Endothelial cell of umbilical vein (primary cell): ENCODE data around the gene RTN4. TPM values are rescaled to one million over a fixed set of nuclear protein-coding genes. Genes with fewer than 3 reads are reported as not detected.

Experiments
- BruUV-seq: library from RNA; stranded (reverse); fragments of 400-500 nt; replicated peaks from 2 replicates; lab custom pipeline; 2021; lab: Mats Ljungman, UMichigan
- CTCF ChIA-PET: fragments of 300-600, 350-600 bp; sonication (Branson Sonifier 250); formaldehyde crosslinking; loops from one replicate; lab custom pipeline; 2021; ENCODE audit warnings: antibody characterized with exemption, inconsistent platforms; lab: Charles Lee
- POLR2A ChIA-PET: fragments of 300-600, 350-600 bp; sonication (Branson Sonifier 250); formaldehyde crosslinking; loops from one replicate; lab custom pipeline; 2021; ENCODE audit warnings: antibody characterized with exemption, inconsistent platforms; lab: Charles Lee
- DNase-seq: peaks from one replicate; pipeline ENCODE4 v3.0.0-alpha.2; 2011; ENCODE audit warnings: low read depth, low spot score
- FAIRE-seq: peaks from 2 replicates; lab custom pipeline; 2011; peaks lifted over from hg19 to GRCh38; lab: Jason Lieb, UNC
- H2AFZ ChIP-seq: 2 replicates; pipeline ENCODE4 v1.6.0; 2012; ENCODE audit warnings: low read depth, low read length, control low read depth, inconsistent platforms
- H3K27ac ChIP-seq: 2 replicates; pipeline ENCODE4 v1.5.1; 2011; ENCODE audit warnings: low read depth, mild to moderate bottlenecking, control low read depth, low read length, moderate library complexity; ENCODE audit not compliant: insufficient read depth
- H3K27me3 ChIP-seq, 2 experiments: 2 replicates each; pipeline versions ENCODE4 v1.6.0 to v1.6.1; 2011; ENCODE audit warnings: low read length in 2 of 2, mixed read lengths in 1 of 2; ENCODE audit not compliant: control insufficient read depth in 2 of 2, insufficient read depth in 2 of 2
- H3K36me3 ChIP-seq, 2 experiments: 2 replicates in 1 of 2; 3 replicates in 1 of 2; pipeline ENCODE4 v1.5.1; 2011; ENCODE audit warnings: low read length in 2 of 2, mild to moderate bottlenecking in 1 of 2, moderate library complexity in 1 of 2; ENCODE audit not compliant: control insufficient read depth in 2 of 2, insufficient read depth in 2 of 2; ENCODE audit errors: extremely low read depth in 1 of 2
- H3K4me1 ChIP-seq: 3 replicates; pipeline ENCODE4 v1.5.1; 2011; ENCODE audit warnings: mild to moderate bottlenecking, low read length; ENCODE audit not compliant: control insufficient read depth, insufficient read depth; ENCODE audit errors: extremely low read depth
- H3K4me2 ChIP-seq: 2 replicates; pipeline ENCODE4 v1.6.1; 2011; ENCODE audit warnings: low read length, control low read depth, mixed read lengths; ENCODE audit not compliant: insufficient read depth
- H3K4me3 ChIP-seq, 3 experiments: fragments of 200-600 bp in 1 of 3; sonication (generic), shearing (Covaris generic) in 1 of 3; replicated peaks in 1 of 3; 2 replicates each; pipeline ENCODE4 v1.5.1; 2011 to 2016; ENCODE audit warnings: control low read depth in 3 of 3, low read length in 3 of 3, mild to moderate bottlenecking in 2 of 3, inconsistent platforms in 1 of 3, low read depth in 1 of 3, moderate library complexity in 1 of 3; ENCODE audit not compliant: insufficient read depth in 1 of 3
- H3K79me2 ChIP-seq: 2 replicates; pipeline ENCODE4 v1.6.0; 2012; ENCODE audit warnings: low read length, inconsistent platforms; ENCODE audit not compliant: control insufficient read depth, insufficient read depth
- H3K9ac ChIP-seq: replicated peaks from 2 replicates; pipeline ENCODE3; 2011; ENCODE audit warnings: low read length, control low read depth; ENCODE audit not compliant: insufficient read depth; ENCODE audit errors: extremely low read depth
- H3K9me1 ChIP-seq: replicated peaks from 3 replicates; pipeline ENCODE4 v1.6.0; 2011; ENCODE audit warnings: mild to moderate bottlenecking, low read length; ENCODE audit not compliant: control insufficient read depth, insufficient read depth; ENCODE audit errors: extremely low read depth
- H3K9me3 ChIP-seq: replicated peaks from 2 replicates; pipeline ENCODE4 v1.5.1; 2012; ENCODE audit warnings: low read length, inconsistent platforms; ENCODE audit not compliant: control insufficient read depth, insufficient read depth
- H4K20me1 ChIP-seq: replicated peaks from 2 replicates; pipeline ENCODE3; 2011; ENCODE audit warnings: mild to moderate bottlenecking, low read length; ENCODE audit not compliant: control insufficient read depth, insufficient read depth; ENCODE audit errors: extremely low read depth
- CTCF ChIP-seq, 2 donors: IDR thresholded peaks; 1 replicate in 1 of 2; 2 replicates in 1 of 2; pipeline ENCODE4 v1.5.1; 2011; ENCODE audit warnings: low read length in 2 of 2, mild to moderate bottlenecking in 2 of 2, moderate library complexity in 2 of 2, control low read depth in 1 of 2, inconsistent platforms in 1 of 2, low read depth in 1 of 2; ENCODE audit not compliant: insufficient read depth in 1 of 2; ENCODE audit errors: extremely low read depth in 1 of 2
- EZH2 ChIP-seq: IDR thresholded peaks from 2 replicates; pipeline ENCODE4 v1.6.1; 2012; ENCODE audit warnings: borderline replicate concordance, low read depth, mild to moderate bottlenecking, moderate library complexity, low read length, inconsistent platforms; ENCODE audit not compliant: severe bottlenecking
- FOS ChIP-seq: IDR thresholded peaks from 2 replicates; pipeline ENCODE4 v1.6.1; 2011; ENCODE audit warnings: mild to moderate bottlenecking, low read length, moderate library complexity, borderline replicate concordance; ENCODE audit not compliant: insufficient read depth
- GATA2 ChIP-seq: IDR thresholded peaks from 2 replicates; pipeline ENCODE4 v1.7.0; 2011; ENCODE audit warnings: low read depth, mild to moderate bottlenecking, moderate library complexity, mixed read lengths, low read length; ENCODE audit not compliant: insufficient read length, insufficient read depth
- JUN ChIP-seq: IDR thresholded peaks from 2 replicates; pipeline ENCODE4 v1.6.1; 2011; ENCODE audit warnings: borderline replicate concordance, low read depth; ENCODE audit not compliant: insufficient read length, insufficient read depth
- MYC ChIP-seq: IDR thresholded peaks from one replicate; pipeline ENCODE4 v1.6.1; 2011; ENCODE audit warnings: mild to moderate bottlenecking, low read depth, low read length
- POLR2A ChIP-seq: IDR thresholded peaks from 2 replicates; pipeline ENCODE4 v1.6.1; 2012; ENCODE audit warnings: low read depth, mild to moderate bottlenecking, control low read depth, low read length
- POLR2AphosphoS5 ChIP-seq: IDR thresholded peaks from 2 replicates; pipeline ENCODE4 v1.6.1; 2012; ENCODE audit warnings: low read depth, mild to moderate bottlenecking, control low read depth, low read length, moderate library complexity; ENCODE audit not compliant: insufficient read depth
- dilution Hi-C: fragments of 300-500 bp; cut with MboI; formaldehyde crosslinking; loops from one replicate; pipeline ENCODE4 v1.15.0; 2019; ENCODE audit warnings: low sequenced_read_pairs; ENCODE audit not compliant: extremely low pct_ligation_motif_present
- intact Hi-C: fragments of 100-400 bp; cut with micrococcal nuclease; formaldehyde crosslinking; loops from one replicate; pipeline ENCODE4 v1.10.0; 2022
- polyA plus RNA-seq, 4 experiments: library from polyadenylated mRNA; depleted of rRNA in 3 of 4; stranded (reverse) in 3 of 4; unstranded in 1 of 4; fragments of >200 nt; gene quantifications; 2 replicates each; pipeline versions ENCODE4 v1.2.1 to v1.2.3, GENCODE V29; 2011 to 2012; ENCODE audit warnings: missing spikeins in 1 of 4
- total RNA-seq: library from RNA; stranded (reverse); gene quantifications from 2 replicates; pipeline ENCODE4 v1.2.3, GENCODE V29; 2021
- TF ChIP-seq, protein P1 (sequence below): IDR thresholded peaks from 2 replicates; pipeline ENCODE4 v1.6.1; 2011; ENCODE audit not compliant: insufficient read depth, insufficient read length

Gene RTN4
- total and polyA plus RNA-seq, 2 donors (not counting 3 experiments of a cell fraction or from before 2014, with no cell fraction given) = 253 to 486 TPM

DNA sequence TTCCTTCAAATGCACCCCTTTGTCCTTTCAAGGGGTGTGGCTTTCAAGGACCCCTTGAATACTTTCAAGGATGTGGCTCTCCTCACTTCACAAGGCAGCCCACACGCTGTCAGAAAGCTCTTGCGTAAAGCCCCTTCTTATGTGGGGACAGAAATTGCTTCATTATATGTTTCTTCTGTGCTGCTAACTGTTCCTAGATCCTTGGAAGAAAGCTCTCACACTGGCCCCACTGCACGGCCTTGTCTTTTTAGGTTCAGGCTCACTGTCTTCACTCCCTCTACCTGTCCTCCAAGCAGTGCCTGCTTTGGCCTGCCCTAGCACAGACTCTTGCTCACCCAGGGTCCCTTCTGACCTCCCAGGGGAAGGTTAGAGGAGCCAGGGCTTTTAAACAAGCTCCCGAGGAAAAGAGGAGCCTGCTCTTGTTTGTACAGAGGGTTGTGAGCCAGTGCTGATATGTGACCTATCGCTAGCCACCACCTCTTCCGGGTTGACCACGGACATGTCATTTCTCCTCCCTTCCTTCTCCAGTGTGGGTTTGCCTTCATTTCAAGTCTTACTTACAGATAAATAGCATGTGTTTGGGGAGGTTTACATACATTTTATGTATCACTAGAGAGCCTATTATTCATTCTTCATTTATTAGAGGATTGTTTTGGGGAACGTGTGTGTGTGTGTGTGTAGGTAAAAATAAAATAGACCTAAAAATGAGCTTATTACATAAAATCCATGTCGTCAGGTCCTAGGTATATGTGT lies 94.7 kb downstream of the RTN4 start:
- CTCF ChIA-PET = interaction anchor here (1.3 kb wide), 1 partner anchor 56 kb away, joined by 4 read pairs; no protein-coding TSS in a partner anchor
- no peaks in the 10 kb centered on the region for H4K20me1 ChIP-seq
- H3K27ac ChIP-seq = no peak overlapping the region
- no peak overlapping the region for H3K9ac ChIP-seq
- no TSS peak for BruUV-seq
- peaks cover 10% of the 10 kb centered on the region for H3K4me1 ChIP-seq
- DNase-seq (no peak), FAIRE-seq (no peak)
- H3K36me3 ChIP-seq = no peaks in the 10 kb centered on the region
- TF ChIP-seq EZH2 = no peak
- no peak for TF ChIP-seq FOS
- TF ChIP-seq CTCF (IDR thresholded peaks at IDR 0.05; ENCODE audit: extremely low read depth in 1 of 2, insufficient read depth in 1 of 2, low read depth in 1 of 2, low read length in 2 of 2) = no peak
- TF ChIP-seq JUN = no peak
- no peak for TF ChIP-seq POLR2AphosphoS5
- no peak for TF ChIP-seq GATA2
- TF ChIP-seq MYC = no peak
- TF ChIP-seq POLR2A = no peak
- TF ChIP-seq, protein P1, sequence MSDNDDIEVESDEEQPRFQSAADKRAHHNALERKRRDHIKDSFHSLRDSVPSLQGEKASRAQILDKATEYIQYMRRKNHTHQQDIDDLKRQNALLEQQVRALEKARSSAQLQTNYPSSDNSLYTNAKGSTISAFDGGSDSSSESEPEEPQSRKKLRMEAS = no peak
- H3K4me2 ChIP-seq = no peak overlapping the region
- H3K9me3 ChIP-seq = no peaks in the 10 kb centered on the region
- POLR2A ChIA-PET = no interaction called here
- dilution Hi-C loops (no loop called here), intact Hi-C loops (no loop called here)
- H3K79me2 ChIP-seq = no peaks in the 10 kb centered on the region
- no peaks in the 10 kb centered on the region for H3K27me3 ChIP-seq
- no peak overlapping the region for H3K4me3 ChIP-seq
- H2AFZ ChIP-seq = no peak overlapping the region
- H3K9me1 ChIP-seq = no peaks in the 10 kb centered on the region
